CD8-positive, alpha-beta memory T cell (primary cell): ENCODE data around the gene SLC30A10. TPM values are rescaled to one million over a fixed set of nuclear protein-coding genes. Genes with fewer than 3 reads are reported as not detected.
"Not testable (repeated sequence)": the region's sequence is repeated elsewhere in the genome, so short reads cannot be mapped to it uniquely, and the experiment has no call there.

Experiments
- CTCF ChIA-PET: fragments of 350-600 bp; sonication (Branson Sonifier 250); formaldehyde crosslinking; loops from one replicate; lab custom pipeline; 2021; ENCODE audit warnings: antibody characterized with exemption; lab: Charles Lee
- POLR2A ChIA-PET: fragments of 350-600 bp; sonication (Branson Sonifier 250); formaldehyde crosslinking; loops from one replicate; lab custom pipeline; 2021; ENCODE audit warnings: antibody characterized with exemption; lab: Charles Lee
- DNase-seq, 5 donors: peaks; one replicate each; pipeline versions ENCODE4 v3.0.0 to v3.0.0-alpha.2; 2020 to 2022; ENCODE audit warnings: mixed read lengths in 1 of 5
- H3K27ac ChIP-seq: one replicate; pipeline ENCODE4 v1.7.0; 2013; ENCODE audit warnings: low read depth, mild to moderate bottlenecking, low read length, moderate library complexity
- H3K27me3 ChIP-seq: 2 replicates; pipeline ENCODE4 v1.7.0; 2013; ENCODE audit warnings: low read length, mild to moderate bottlenecking; ENCODE audit not compliant: insufficient read depth, poor library complexity, severe bottlenecking
- H3K36me3 ChIP-seq: 2 replicates; pipeline ENCODE4 v1.7.0; 2013; ENCODE audit warnings: mild to moderate bottlenecking, low read length, moderate library complexity; ENCODE audit not compliant: insufficient read depth
- H3K4me1 ChIP-seq: 2 replicates; pipeline ENCODE4 v1.7.0; 2013; ENCODE audit warnings: mild to moderate bottlenecking, low read length, moderate library complexity; ENCODE audit not compliant: insufficient read depth
- H3K4me3 ChIP-seq: 2 replicates; pipeline ENCODE4 v1.7.0; 2013; ENCODE audit warnings: mild to moderate bottlenecking, low read length
- H3K9me3 ChIP-seq: 2 replicates; pipeline ENCODE4 v1.7.0; 2013; ENCODE audit warnings: mild to moderate bottlenecking, low read length
- H3K27ac Mint-ChIP-seq, 8 donors: one replicate each; pipeline ENCODE4 v1.8.0; 2020 to 2021; ENCODE audit warnings: mixed read lengths in 8 of 8, mild to moderate bottlenecking in 6 of 8, inconsistent platforms in 3 of 8, moderate library complexity in 3 of 8
- H3K27me3 Mint-ChIP-seq, 2 donors: one replicate each; pipeline ENCODE4 v1.8.0; 2020 to 2021; ENCODE audit warnings: mixed read lengths in 2 of 2, mild to moderate bottlenecking in 1 of 2, moderate library complexity in 1 of 2
- H3K36me3 Mint-ChIP-seq, 3 donors: one replicate each; pipeline ENCODE4 v1.8.0; 2020 to 2021; ENCODE audit warnings: mixed read lengths in 3 of 3, inconsistent platforms in 1 of 3, mild to moderate bottlenecking in 1 of 3
- H3K4me1 Mint-ChIP-seq, 3 donors: one replicate each; pipeline ENCODE4 v1.8.0; 2020 to 2021; ENCODE audit warnings: mixed read lengths in 3 of 3, inconsistent platforms in 1 of 3, mild to moderate bottlenecking in 1 of 3
- H3K4me3 Mint-ChIP-seq, 7 donors: one replicate each; pipeline ENCODE4 v1.8.0; 2020 to 2021; ENCODE audit warnings: mixed read lengths in 7 of 7, mild to moderate bottlenecking in 6 of 7, moderate library complexity in 4 of 7, inconsistent platforms in 2 of 7
- H3K9me3 Mint-ChIP-seq, 5 donors: one replicate each; pipeline ENCODE4 v1.8.0; 2020 to 2022; ENCODE audit warnings: mixed read lengths in 5 of 5, mild to moderate bottlenecking in 3 of 5, moderate library complexity in 2 of 5, inconsistent platforms in 1 of 5
- polyA plus RNA-seq: library from polyadenylated mRNA; unstranded; fragments of 300-500 nt; fragmentation: Illumina TruSeq; gene quantifications from one replicate; pipeline ENCODE4 v1.2.3, GENCODE V29; 2021
- total RNA-seq, 2 experiments: library from RNA; stranded (reverse); gene quantifications; one replicate each; pipeline ENCODE4 v1.2.3, GENCODE V29; 2021

Gene SLC30A10
- total and polyA plus RNA-seq, 3 experiments from 2014 or later: not detected

- CTCF ChIA-PET: no interaction called here
- Mint-ChIP-seq H3K27me3 (peaks cover 8 to 9% of the 10 kb centered on the region in 2 donors), H3K9me3 (peaks cover 0 to 2% (median 0%) of the 10 kb centered on the region in 5 donors), H3K36me3 (no peaks in the 10 kb centered on the region), H3K4me3 (no peak overlapping the region), H3K4me1 (no peaks in the 10 kb centered on the region), H3K27ac (no peak overlapping the region)
- POLR2A ChIA-PET: no interaction called here
- Histone ChIP-seq H3K27ac (no peak overlapping the region), H3K36me3 (no peaks in the 10 kb centered on the region), H3K9me3 (no peaks in the 10 kb centered on the region), H3K4me1 (no peaks in the 10 kb centered on the region), H3K4me3 (no peak overlapping the region), H3K27me3 (no peaks in the 10 kb centered on the region)
- no peak for DNase-seq
These were observed 27.5 kb downstream of the SLC30A10 start for GRCh38 chr1:219900882-219901281.

GRCh38 chr1:219900201-219900600 lies 28.2 kb downstream of the SLC30A10 start:
- H3K27ac ChIP-seq: no peak overlapping the region
- ChIA-PET CTCF (no interaction called here), POLR2A (no interaction called here)
- no peaks in the 10 kb centered on the region for H3K4me1 Mint-ChIP-seq
- H3K27me3 Mint-ChIP-seq: peaks cover 4 to 9% of the 10 kb centered on the region in 2 donors
- H3K36me3 Mint-ChIP-seq: no peaks in the 10 kb centered on the region
- H3K27me3 ChIP-seq: no peaks in the 10 kb centered on the region
- H3K27ac Mint-ChIP-seq: no peak overlapping the region
- no peak for DNase-seq
- no peaks in the 10 kb centered on the region for H3K4me1 ChIP-seq
- no peaks in the 10 kb centered on the region for H3K9me3 ChIP-seq
- H3K4me3 Mint-ChIP-seq: no peak overlapping the region
- H3K9me3 Mint-ChIP-seq: peaks cover 0 to 4% (median 0%) of the 10 kb centered on the region in 5 donors
- no peaks in the 10 kb centered on the region for H3K36me3 ChIP-seq
- H3K4me3 ChIP-seq: no peak overlapping the region

GRCh38 chr1:219898375-219898774 lies 30.0 kb downstream of the SLC30A10 start:
- Histone ChIP-seq H3K27ac (no peak overlapping the region), H3K4me3 (no peak overlapping the region), H3K36me3 (no peaks in the 10 kb centered on the region), H3K9me3 (no peaks in the 10 kb centered on the region), H3K27me3 (no peaks in the 10 kb centered on the region), H3K4me1 (no peaks in the 10 kb centered on the region)
- Mint-ChIP-seq H3K27ac (no peak overlapping the region), H3K4me3 (no peak overlapping the region), H3K9me3 (peaks cover 0 to 4% (median under 1%) of the 10 kb centered on the region in 5 donors), H3K27me3 (peaks cover 4 to 9% of the 10 kb centered on the region in 2 donors), H3K36me3 (no peaks in the 10 kb centered on the region), H3K4me1 (no peaks in the 10 kb centered on the region)
- POLR2A ChIA-PET: no interaction called here
- CTCF ChIA-PET: no interaction called here
- DNase-seq: no peak

- H3K27ac Mint-ChIP-seq: no peak overlapping the region
These were observed 30.4 kb downstream of the SLC30A10 start for GRCh38 chr1:219897914-219898313.

GRCh38 chr1:219892271-219892670 lies 36.1 kb downstream of the SLC30A10 start:
- H3K4me3 Mint-ChIP-seq, DNase-seq, H3K9me3 Mint-ChIP-seq, H3K36me3 ChIP-seq, POLR2A ChIA-PET, H3K27me3 ChIP-seq, H3K4me3 ChIP-seq, H3K9me3 ChIP-seq, H3K27ac Mint-ChIP-seq, CTCF ChIA-PET, H3K4me1 Mint-ChIP-seq, H3K4me1 ChIP-seq, H3K27ac ChIP-seq, H3K36me3 Mint-ChIP-seq: not testable (repeated sequence)
- peaks cover 4 to 12% of the 10 kb centered on the region in 2 donors for H3K27me3 Mint-ChIP-seq

More at GRCh38 chr1:219897914-219898313, 30.4 kb downstream of the SLC30A10 start:
- no peak overlapping the region for H3K4me3 ChIP-seq
- no peaks in the 10 kb centered on the region for H3K9me3 ChIP-seq
- H3K27ac ChIP-seq: no peak overlapping the region
- Mint-ChIP-seq H3K4me1 (no peaks in the 10 kb centered on the region), H3K36me3 (no peaks in the 10 kb centered on the region), H3K4me3 (no peak overlapping the region), H3K9me3 (peaks cover 0 to 4% (median 2%) of the 10 kb centered on the region in 5 donors), H3K27me3 (peaks cover 4 to 7% of the 10 kb centered on the region in 2 donors)
- H3K27me3 ChIP-seq: no peaks in the 10 kb centered on the region
- POLR2A ChIA-PET: no interaction called here
- H3K4me1 ChIP-seq: no peaks in the 10 kb centered on the region
- CTCF ChIA-PET: no interaction called here
- no peak for DNase-seq
- H3K36me3 ChIP-seq: no peaks in the 10 kb centered on the region

GRCh38 chr1:219891846-219892245 lies 36.5 kb downstream of the SLC30A10 start:
- H3K9me3 Mint-ChIP-seq, DNase-seq, H3K4me1 ChIP-seq, H3K4me3 Mint-ChIP-seq, H3K9me3 ChIP-seq, CTCF ChIA-PET, H3K27me3 ChIP-seq, H3K27ac Mint-ChIP-seq, H3K4me3 ChIP-seq, POLR2A ChIA-PET, H3K36me3 ChIP-seq, H3K4me1 Mint-ChIP-seq, H3K27ac ChIP-seq, H3K36me3 Mint-ChIP-seq: not testable (repeated sequence)
- peaks cover 4 to 14% of the 10 kb centered on the region in 2 donors for H3K27me3 Mint-ChIP-seq

GRCh38 chr1:219888667-219889066 lies 39.7 kb downstream of the SLC30A10 start:
- CTCF ChIA-PET, DNase-seq, H3K27me3 ChIP-seq, POLR2A ChIA-PET, H3K4me1 Mint-ChIP-seq, H3K4me3 Mint-ChIP-seq, H3K4me3 ChIP-seq, H3K4me1 ChIP-seq, H3K36me3 ChIP-seq, H3K36me3 Mint-ChIP-seq, H3K27ac ChIP-seq, H3K9me3 ChIP-seq, H3K27ac Mint-ChIP-seq, H3K9me3 Mint-ChIP-seq: not testable (repeated sequence)
- H3K27me3 Mint-ChIP-seq: peaks cover 6 to 26% of the 10 kb centered on the region in 2 donors

GRCh38 chr1:219885680-219886079 lies 42.7 kb downstream of the SLC30A10 start:
- DNase-seq: no peak
- Histone ChIP-seq H3K9me3 (no peaks in the 10 kb centered on the region), H3K4me1 (no peaks in the 10 kb centered on the region), H3K4me3 (no peak overlapping the region), H3K27ac (no peak overlapping the region), H3K27me3 (no peaks in the 10 kb centered on the region), H3K36me3 (no peaks in the 10 kb centered on the region)
- POLR2A ChIA-PET: no interaction called here
- H3K36me3 Mint-ChIP-seq: no peaks in the 10 kb centered on the region
- no peak overlapping the region for H3K4me3 Mint-ChIP-seq
- CTCF ChIA-PET: no interaction called here
- H3K9me3 Mint-ChIP-seq: peaks cover 0 to 5% (median 4%) of the 10 kb centered on the region in 5 donors
- peaks cover 6 to 29% of the 10 kb centered on the region in 2 donors for H3K27me3 Mint-ChIP-seq
- no peaks in the 10 kb centered on the region for H3K4me1 Mint-ChIP-seq
- H3K27ac Mint-ChIP-seq: no peak overlapping the region
